ENCODE results near the gene TBCCD1. TPM values are rescaled to one million over a fixed set of nuclear protein-coding genes. Genes with fewer than 3 reads are reported as not detected.

Gene TBCCD1
- total and polyA plus RNA-seq, 2 of the 8 experiments (the other 6 are each of a cell fraction or from before 2014, with no cell fraction given), result 11.3 to 13.9 TPM

- TF ChIP-seq RAD21 (IDR thresholded peaks at IDR 0.05 in 1 of 2, conservative IDR thresholded peaks at IDR 0.05 in 1 of 2; ENCODE audit: low read depth in 2 of 2, low read length in 2 of 2), result no peak
- TF ChIP-seq HDAC6 (IDR thresholded peaks at IDR 0.05; ENCODE audit: low read depth, low read length), result no peak
Measured at GRCh38 chr3:186593862-186594261, 26.7 kb upstream of the TBCCD1 start (continued).
